Stimulated activated naive CD8-positive, alpha-beta T cell treated with anti-CD3 and anti-CD28 coated beads, Interleukin-15, Interleukin-2, amounts not matched to agents 100 ng/mL and 50 ng/mL, for 24 hours (primary cell): ENCODE results near the gene SRRT.

ENCODE experiments used
- H3K27ac Mint-ChIP-seq: one replicate; pipeline ENCODE4 v1.8.0; 2021; ENCODE audit warnings: mild to moderate bottlenecking, mixed read lengths
- H3K27me3 Mint-ChIP-seq: one replicate; pipeline ENCODE4 v1.8.0; 2021; ENCODE audit warnings: mixed read lengths
- H3K36me3 Mint-ChIP-seq: one replicate; pipeline ENCODE4 v1.8.0; 2021; ENCODE audit warnings: low read depth, mixed read lengths
- H3K4me1 Mint-ChIP-seq: one replicate; pipeline ENCODE4 v1.8.0; 2021; ENCODE audit warnings: low read depth, mixed read lengths
- H3K4me3 Mint-ChIP-seq: one replicate; pipeline ENCODE4 v1.8.0; 2021; ENCODE audit warnings: mild to moderate bottlenecking, mixed read lengths
- H3K9me3 Mint-ChIP-seq: one replicate; pipeline ENCODE4 v1.8.0; 2021; ENCODE audit warnings: mixed read lengths

SRRT gene

GRCh38 chr7:100874577-100875355 lies at the start of gene SRRT:
Gene SRRT (plus strand): TSS chr7:100875103. CDS start chr7:100875591, 488 bp downstream.
- Mint-ChIP-seq H3K4me1 (peaks cover 55% of the 10 kb centered on the region), H3K27me3 (no peaks in the 10 kb centered on the region), H3K36me3 (peaks cover 64% of the 10 kb centered on the region), H3K4me3 (peak within 1 kb of the TSS; percentile 98), H3K9me3 (no peaks in the 10 kb centered on the region), H3K27ac (peak within 1 kb of the TSS; percentile 99)

- H3K4me3 Mint-ChIP-seq: no peak overlapping the region
Measured at GRCh38 chr7:100825215-100825671, 49.7 kb upstream of the SRRT start.

GRCh38 chr7:100825751-100826513 lies 49.0 kb upstream of the SRRT start:
- Mint-ChIP-seq H3K4me3 (peak overlapping the region; percentile 71), H3K4me1 (peaks cover 17% of the 10 kb centered on the region), H3K36me3 (no peaks in the 10 kb centered on the region), H3K9me3 (no peaks in the 10 kb centered on the region), H3K27ac (no peak overlapping the region), H3K27me3 (peaks cover 41% of the 10 kb centered on the region)

More at GRCh38 chr7:100825215-100825671, 49.7 kb upstream of the SRRT start:
- no peaks in the 10 kb centered on the region for H3K9me3 Mint-ChIP-seq
- H3K36me3 Mint-ChIP-seq: no peaks in the 10 kb centered on the region
- peaks cover 41% of the 10 kb centered on the region for H3K27me3 Mint-ChIP-seq
- H3K27ac Mint-ChIP-seq: no peak overlapping the region
- H3K4me1 Mint-ChIP-seq: peaks cover 17% of the 10 kb centered on the region

GRCh38 chr7:100826514-100827329 lies 48.2 kb upstream of the SRRT start:
- H3K27ac Mint-ChIP-seq: peak overlapping the region; percentile 52
- H3K36me3 Mint-ChIP-seq: no peaks in the 10 kb centered on the region
- peaks cover 41% of the 10 kb centered on the region for H3K27me3 Mint-ChIP-seq
- peaks cover 17% of the 10 kb centered on the region for H3K4me1 Mint-ChIP-seq
- no peaks in the 10 kb centered on the region for H3K9me3 Mint-ChIP-seq
- peak overlapping the region; percentile 71 for H3K4me3 Mint-ChIP-seq

- Mint-ChIP-seq H3K4me1 (peaks cover 17% of the 10 kb centered on the region), H3K4me3 (peak within 1 kb of the TSS; percentile 77), H3K9me3 (no peaks in the 10 kb centered on the region), H3K36me3 (no peaks in the 10 kb centered on the region), H3K27ac (peak within 1 kb of the TSS; percentile 52), H3K27me3 (peaks cover 41% of the 10 kb centered on the region)
Measured at GRCh38 chr7:100827330-100828226, 47.3 kb upstream of the SRRT start, which contains the start of gene EPHB4. Gene EPHB4 (minus strand): TSS chr7:100827523. CDS start chr7:100827030, 493 bp downstream.

GRCh38 chr7:100829150-100829716 lies 45.7 kb upstream of the SRRT start:
- H3K36me3 Mint-ChIP-seq: no peaks in the 10 kb centered on the region
- no peaks in the 10 kb centered on the region for H3K9me3 Mint-ChIP-seq
- peaks cover 17% of the 10 kb centered on the region for H3K4me1 Mint-ChIP-seq
- no peak overlapping the region for H3K27ac Mint-ChIP-seq
- peaks cover 38% of the 10 kb centered on the region for H3K27me3 Mint-ChIP-seq
- no peak overlapping the region for H3K4me3 Mint-ChIP-seq

GRCh38 chr7:100830396-100830795 lies 44.5 kb upstream of the SRRT start:
- H3K27me3 Mint-ChIP-seq: peaks cover 31% of the 10 kb centered on the region
- H3K4me3 Mint-ChIP-seq: no peak overlapping the region

GRCh38 chr7:100832281-100832633 lies 42.6 kb upstream of the SRRT start:
- Mint-ChIP-seq H3K36me3 (no peaks in the 10 kb centered on the region), H3K4me1 (peaks cover 22% of the 10 kb centered on the region), H3K9me3 (no peaks in the 10 kb centered on the region), H3K4me3 (no peak overlapping the region), H3K27me3 (peaks cover 18% of the 10 kb centered on the region), H3K27ac (no peak overlapping the region)

More at GRCh38 chr7:100830396-100830795, 44.5 kb upstream of the SRRT start:
- no peak overlapping the region for H3K27ac Mint-ChIP-seq
- H3K4me1 Mint-ChIP-seq: peaks cover 17% of the 10 kb centered on the region
- H3K36me3 Mint-ChIP-seq: no peaks in the 10 kb centered on the region
- H3K9me3 Mint-ChIP-seq: no peaks in the 10 kb centered on the region

- H3K9me3 Mint-ChIP-seq: no peaks in the 10 kb centered on the region
- H3K4me1 Mint-ChIP-seq: peaks cover 15% of the 10 kb centered on the region
- no peak overlapping the region for H3K27ac Mint-ChIP-seq
- H3K27me3 Mint-ChIP-seq: no peaks in the 10 kb centered on the region
- H3K36me3 Mint-ChIP-seq: no peaks in the 10 kb centered on the region
- no peak overlapping the region for H3K4me3 Mint-ChIP-seq
Measured at GRCh38 chr7:100835903-100836811, 38.7 kb upstream of the SRRT start.

GRCh38 chr7:100836812-100837098 lies 38.1 kb upstream of the SRRT start:
- H3K36me3 Mint-ChIP-seq: no peaks in the 10 kb centered on the region
- H3K27me3 Mint-ChIP-seq: no peaks in the 10 kb centered on the region
- H3K9me3 Mint-ChIP-seq: no peaks in the 10 kb centered on the region
- H3K27ac Mint-ChIP-seq: peak overlapping the region; percentile 70
- H3K4me3 Mint-ChIP-seq: peak overlapping the region; percentile 58
- H3K4me1 Mint-ChIP-seq: peaks cover 15% of the 10 kb centered on the region

GRCh38 chr7:100837099-100837836 lies 37.6 kb upstream of the SRRT start:
- H3K9me3 Mint-ChIP-seq: no peaks in the 10 kb centered on the region
- H3K4me3 Mint-ChIP-seq: peak overlapping the region; percentile 58
- H3K27ac Mint-ChIP-seq: peak overlapping the region; percentile 70
- H3K4me1 Mint-ChIP-seq: peaks cover 15% of the 10 kb centered on the region
- no peaks in the 10 kb centered on the region for H3K27me3 Mint-ChIP-seq
- H3K36me3 Mint-ChIP-seq: no peaks in the 10 kb centered on the region

GRCh38 chr7:100839361-100839760 lies 35.5 kb upstream of the SRRT start:
- no peaks in the 10 kb centered on the region for H3K36me3 Mint-ChIP-seq
- H3K9me3 Mint-ChIP-seq: no peaks in the 10 kb centered on the region
- no peak overlapping the region for H3K4me3 Mint-ChIP-seq
- H3K27me3 Mint-ChIP-seq: no peaks in the 10 kb centered on the region
- no peak overlapping the region for H3K27ac Mint-ChIP-seq
- peaks cover 15% of the 10 kb centered on the region for H3K4me1 Mint-ChIP-seq
